Left ventricle myocardium inferior (tissue), 1 donor: ENCODE data around the gene NDUFV1. TPM values are rescaled to one million over a fixed set of nuclear protein-coding genes. Genes with fewer than 3 reads are reported as not detected.
A peak's percentile ranks its signal among the peaks of the same experiment; 100 is the strongest.
"Not testable (repeated sequence)": the region's sequence is repeated elsewhere in the genome, so short reads cannot be mapped to it uniquely, and the experiment has no call there.

Experiments used
- DNase-seq: peaks from one replicate; pipeline ENCODE4 v3.0.0-alpha.2; 2020
- H3K27ac ChIP-seq: fragments of 200-600 bp; replicated peaks from 2 replicates; pipeline ENCODE4 v1.8.0; 2021
- H3K27me3 ChIP-seq: fragments of 200-600 bp; 2 replicates; pipeline ENCODE4 v1.8.0; 2021; ENCODE audit warnings: low read depth
- H3K36me3 ChIP-seq: fragments of 200-600 bp; 2 replicates; pipeline ENCODE4 v1.8.0; 2021
- H3K4me1 ChIP-seq: fragments of 200-600 bp; 2 replicates; pipeline ENCODE4 v1.8.0; 2021
- H3K4me3 ChIP-seq: fragments of 200-600 bp; 2 replicates; pipeline ENCODE4 v1.8.0; 2021; ENCODE audit warnings: mild to moderate bottlenecking, moderate library complexity
- H3K9me3 ChIP-seq: fragments of 200-600 bp; replicated peaks from 2 replicates; pipeline ENCODE4 v1.8.0; 2021
- intact Hi-C: fragments of 100-400 bp; cut with micrococcal nuclease; formaldehyde crosslinking; loops from one replicate; pipeline ENCODE4 v1.11.0; 2022
- total RNA-seq: library from RNA; stranded (reverse); fragmentation: NEBNext Ultra II Directional; extraction: Animal tissue kit (Norgen Biotek cat#: 25700); gene quantifications from one replicate; pipeline ENCODE4 v1.2.1, GENCODE V29; 2021
- TF ChIP-seq, protein P1 (sequence below): fragments of 200-600 bp; IDR thresholded peaks from 2 replicates; pipeline ENCODE4 v1.8.0; 2021; ENCODE audit warnings: antibody characterized with exemption, mild to moderate bottlenecking, borderline replicate concordance
- donor health status: DM: no; HTN: yes; CAD: no; lungs with severe emphysema.

Gene NDUFV1
- total RNA-seq, 1 donor from 2014 or later = 640 TPM

DNA sequence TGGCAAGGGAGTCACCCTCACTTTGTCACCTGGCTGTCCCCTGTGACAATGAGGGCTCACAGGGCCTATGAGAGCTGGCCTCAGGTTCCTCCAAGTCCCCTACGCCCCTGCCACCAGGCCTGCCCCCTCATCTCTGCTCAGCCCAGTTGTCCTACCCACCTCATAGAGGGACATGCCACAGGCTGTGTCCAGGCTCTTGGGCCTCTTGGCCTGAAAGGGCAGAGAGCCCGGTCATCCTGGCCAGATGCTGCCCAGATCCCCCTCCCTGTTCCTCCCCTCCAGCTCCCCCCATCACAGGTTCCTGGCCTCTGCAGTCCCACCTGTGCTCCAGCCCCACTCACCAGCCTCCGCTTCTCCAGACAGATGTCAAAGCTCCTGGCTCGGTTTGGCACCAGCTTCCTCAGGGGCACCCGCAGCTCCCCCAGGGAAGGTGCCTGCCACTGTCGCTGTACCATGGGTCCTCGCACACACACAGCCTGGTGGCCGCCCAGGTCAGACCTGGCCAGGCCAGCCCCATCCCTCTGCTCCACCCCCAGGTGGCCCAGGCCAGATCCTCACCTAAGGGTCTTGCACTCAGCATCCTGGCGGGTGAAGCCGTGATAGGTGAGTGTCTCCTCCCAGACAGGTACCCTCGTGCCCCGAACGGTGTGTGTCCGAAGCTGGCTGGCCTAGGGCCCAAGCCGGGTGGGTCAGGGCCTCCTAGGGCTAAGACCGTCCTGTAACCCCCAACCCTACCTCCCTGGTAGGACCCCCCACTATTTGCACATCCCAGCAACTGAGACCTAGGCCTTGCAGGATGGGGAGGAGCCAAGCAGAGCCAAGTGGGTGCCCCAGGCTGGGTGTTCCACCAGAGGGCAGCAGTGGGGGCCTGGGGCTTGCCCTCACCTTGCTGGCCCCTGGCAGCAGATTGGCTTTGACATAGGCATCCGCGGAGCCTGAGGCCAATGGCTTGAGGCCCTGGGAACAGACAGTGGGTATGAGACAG is 8.3 kb downstream of the NDUFV1 start:
- no peak for DNase-seq
- Histone ChIP-seq H3K4me3 (peak overlapping the region; percentile 61), H3K9me3 (no peaks in the 10 kb centered on the region), H3K4me1 (peaks cover 47% of the 10 kb centered on the region), H3K27ac (peak overlapping the region; percentile 72), H3K27me3 (peaks cover 19% of the 10 kb centered on the region), H3K36me3 (peaks cover 33% of the 10 kb centered on the region)
- TF ChIP-seq, protein P1, sequence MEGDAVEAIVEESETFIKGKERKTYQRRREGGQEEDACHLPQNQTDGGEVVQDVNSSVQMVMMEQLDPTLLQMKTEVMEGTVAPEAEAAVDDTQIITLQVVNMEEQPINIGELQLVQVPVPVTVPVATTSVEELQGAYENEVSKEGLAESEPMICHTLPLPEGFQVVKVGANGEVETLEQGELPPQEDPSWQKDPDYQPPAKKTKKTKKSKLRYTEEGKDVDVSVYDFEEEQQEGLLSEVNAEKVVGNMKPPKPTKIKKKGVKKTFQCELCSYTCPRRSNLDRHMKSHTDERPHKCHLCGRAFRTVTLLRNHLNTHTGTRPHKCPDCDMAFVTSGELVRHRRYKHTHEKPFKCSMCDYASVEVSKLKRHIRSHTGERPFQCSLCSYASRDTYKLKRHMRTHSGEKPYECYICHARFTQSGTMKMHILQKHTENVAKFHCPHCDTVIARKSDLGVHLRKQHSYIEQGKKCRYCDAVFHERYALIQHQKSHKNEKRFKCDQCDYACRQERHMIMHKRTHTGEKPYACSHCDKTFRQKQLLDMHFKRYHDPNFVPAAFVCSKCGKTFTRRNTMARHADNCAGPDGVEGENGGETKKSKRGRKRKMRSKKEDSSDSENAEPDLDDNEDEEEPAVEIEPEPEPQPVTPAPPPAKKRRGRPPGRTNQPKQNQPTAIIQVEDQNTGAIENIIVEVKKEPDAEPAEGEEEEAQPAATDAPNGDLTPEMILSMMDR = peak; percentile 58
- intact Hi-C loops = no loop called here

DNA sequence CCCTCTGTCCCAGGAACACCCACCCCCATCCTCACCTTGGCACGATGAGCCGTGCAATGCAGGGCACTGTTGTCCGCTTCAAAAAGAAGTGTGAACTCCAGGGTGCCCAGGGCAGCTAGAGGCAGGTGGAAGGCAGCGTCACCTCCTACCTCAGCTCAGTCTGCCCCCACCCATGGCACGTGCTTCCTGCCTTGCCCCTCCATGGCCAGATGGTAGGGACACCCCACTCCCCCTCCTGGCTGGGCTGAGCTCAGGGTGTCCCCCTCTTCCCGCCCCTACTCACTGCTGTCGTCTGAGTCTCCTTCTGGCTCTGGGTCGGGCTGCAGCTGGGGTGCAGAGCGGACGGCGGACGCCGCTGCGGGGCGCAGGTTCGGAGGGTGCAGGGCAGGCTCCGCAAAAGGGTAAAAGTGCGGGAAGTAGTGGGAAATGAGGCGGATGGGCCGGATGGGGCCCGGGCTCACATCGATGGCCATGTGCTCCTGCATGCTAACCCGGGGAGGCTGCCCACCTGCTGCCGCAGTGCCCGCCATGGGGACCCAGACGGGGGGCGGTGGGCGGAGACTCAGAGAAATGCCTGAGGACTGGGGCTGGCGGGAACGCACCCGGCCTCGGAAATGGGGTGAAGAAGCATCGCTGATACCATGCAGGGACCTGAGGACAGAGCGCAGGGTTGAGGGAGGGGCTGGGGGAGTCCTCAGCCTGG is 9.1 kb downstream of the NDUFV1 start:
- Histone ChIP-seq H3K9me3 (no peaks in the 10 kb centered on the region), H3K4me1 (peaks cover 42% of the 10 kb centered on the region), H3K27me3 (peaks cover 19% of the 10 kb centered on the region), H3K36me3 (peaks cover 24% of the 10 kb centered on the region), H3K4me3 (no peak overlapping the region), H3K27ac (peak overlapping the region; percentile 72)
- no peak for DNase-seq
- TF ChIP-seq, protein P1 = no peak
- intact Hi-C loops = no loop called here

DNA sequence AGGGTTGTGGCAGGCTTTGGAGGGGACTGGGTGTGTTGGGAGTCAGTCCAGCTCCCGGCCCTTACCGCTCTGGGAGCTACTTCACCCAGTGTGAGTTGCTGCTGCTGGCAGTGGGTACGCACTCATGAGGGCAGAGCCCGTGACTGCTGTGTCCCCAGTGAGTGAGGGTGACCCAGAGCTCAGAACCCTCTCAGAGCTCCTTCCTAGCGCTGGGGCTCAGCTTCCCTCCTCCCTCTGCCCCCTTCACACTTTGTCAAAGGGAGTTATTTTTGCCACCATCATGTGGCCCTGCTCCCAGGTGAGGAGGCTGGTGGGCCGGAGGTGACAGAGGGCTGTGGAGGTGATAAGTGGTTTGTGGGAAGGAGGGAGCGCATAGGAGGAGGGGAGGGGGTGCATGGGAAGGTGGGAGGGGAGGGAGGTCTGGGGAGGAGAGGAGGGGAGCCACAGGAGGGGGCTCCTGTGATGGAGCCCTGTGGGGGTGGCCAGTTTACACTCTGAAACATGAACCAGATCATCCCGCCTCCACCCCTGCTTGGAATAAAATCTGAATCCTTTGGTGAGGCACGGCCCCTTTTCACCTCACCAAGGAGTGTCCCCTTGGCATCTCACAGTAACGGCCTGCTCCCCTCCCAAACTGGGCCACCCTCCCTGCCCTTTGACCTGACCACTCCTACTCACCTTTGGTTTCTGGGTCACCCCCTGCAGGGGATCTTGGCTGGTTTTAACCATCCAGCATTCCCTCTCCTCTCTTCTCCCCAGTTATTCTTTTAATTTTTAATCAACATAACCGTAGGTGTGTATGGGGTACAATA is 9.9 kb downstream of the NDUFV1 start:
- Histone ChIP-seq H3K36me3 (peaks cover 16% of the 10 kb centered on the region), H3K27ac (peak overlapping the region; percentile 72), H3K27me3 (peaks cover 19% of the 10 kb centered on the region), H3K4me1 (peaks cover 42% of the 10 kb centered on the region), H3K4me3 (no peak overlapping the region), H3K9me3 (no peaks in the 10 kb centered on the region)
- intact Hi-C loops = no loop called here
- no peak for DNase-seq
- TF ChIP-seq, protein P1 = no peak

DNA sequence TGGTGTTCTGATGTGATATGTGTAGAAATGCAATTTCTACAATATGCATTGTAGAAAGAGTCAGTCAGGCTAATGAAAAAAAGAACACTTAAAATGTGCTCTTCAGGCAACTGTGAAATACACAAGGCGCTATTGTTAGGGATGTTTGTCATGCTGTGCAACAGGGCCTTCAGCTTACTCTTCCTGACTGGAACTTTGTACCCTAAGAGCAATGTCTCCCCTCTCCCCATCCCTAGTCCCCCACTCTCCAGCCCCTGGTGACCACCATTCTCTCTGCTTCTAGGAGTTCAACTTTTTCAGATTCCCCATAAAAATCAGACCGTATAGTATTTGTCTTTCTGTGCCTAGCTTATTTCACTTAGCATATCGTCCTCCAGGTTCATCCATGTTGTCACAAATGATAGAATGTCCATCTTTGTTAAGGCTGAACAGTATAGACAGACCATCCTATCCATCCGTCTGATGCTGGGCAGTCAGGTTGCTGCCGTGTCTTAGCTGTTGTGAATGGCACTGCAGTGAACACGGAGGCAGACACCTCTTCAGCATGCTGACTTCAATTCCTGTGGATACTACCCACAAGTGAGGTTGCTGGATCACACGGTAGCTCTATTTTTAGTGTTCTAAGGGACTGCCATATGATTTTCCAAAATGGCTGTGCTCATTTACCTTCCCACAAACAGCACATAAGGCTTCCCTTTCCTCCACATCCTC is 10.7 kb downstream of the NDUFV1 start:
- Histone ChIP-seq H3K27me3 (peaks cover 19% of the 10 kb centered on the region), H3K36me3 (peaks cover 9% of the 10 kb centered on the region), H3K9me3 (no peaks in the 10 kb centered on the region), H3K4me1 (peaks cover 42% of the 10 kb centered on the region), H3K27ac (peak overlapping the region; percentile 72), H3K4me3 (no peak overlapping the region)
- TF ChIP-seq, protein P1 = no peak
- intact Hi-C loops = no loop called here
- DNase-seq = no peak

DNA sequence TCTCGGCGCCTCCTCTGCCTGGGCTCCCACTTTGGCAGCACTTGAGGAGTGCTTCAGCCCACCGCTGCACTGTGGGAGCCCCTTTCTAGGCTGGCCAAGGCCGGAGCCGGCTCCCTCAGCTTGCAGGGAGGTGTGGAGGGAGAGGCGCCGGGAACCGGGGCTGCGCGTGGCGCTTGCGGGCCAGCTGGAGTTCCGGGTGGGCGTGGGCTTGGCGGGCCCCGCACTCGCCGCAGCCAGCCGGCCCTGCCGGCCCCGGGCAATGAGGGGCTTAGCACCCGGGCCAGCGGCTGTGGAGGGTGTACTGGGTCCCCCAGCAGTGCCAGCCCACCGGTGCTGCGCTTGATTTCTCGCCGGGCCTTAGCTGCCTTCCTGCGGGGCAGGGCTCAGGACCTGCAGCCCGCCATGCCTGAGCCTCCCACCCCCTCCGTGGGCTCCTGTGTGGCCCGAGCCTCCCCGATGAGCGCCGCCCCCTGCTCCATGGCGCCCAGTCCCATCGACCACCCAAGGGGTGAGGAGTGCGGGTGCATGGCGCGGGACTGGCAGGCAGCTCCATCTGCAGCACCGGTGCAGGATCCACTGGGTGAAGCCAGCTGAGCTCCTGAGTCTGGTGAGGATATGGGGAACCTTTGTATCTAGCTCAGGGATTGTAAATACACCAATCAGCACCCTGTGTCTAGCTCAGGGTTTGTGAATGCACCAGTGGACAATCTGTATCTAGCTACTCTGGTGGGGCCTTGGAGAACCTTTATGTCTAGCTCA is 12.3 kb downstream of the NDUFV1 start:
- H3K27ac ChIP-seq, H3K36me3 ChIP-seq, intact Hi-C loops, H3K4me3 ChIP-seq, H3K9me3 ChIP-seq, DNase-seq: not testable (repeated sequence)
- H3K27me3 ChIP-seq = peaks cover 19% of the 10 kb centered on the region
- peaks cover 36% of the 10 kb centered on the region for H3K4me1 ChIP-seq

DNA sequence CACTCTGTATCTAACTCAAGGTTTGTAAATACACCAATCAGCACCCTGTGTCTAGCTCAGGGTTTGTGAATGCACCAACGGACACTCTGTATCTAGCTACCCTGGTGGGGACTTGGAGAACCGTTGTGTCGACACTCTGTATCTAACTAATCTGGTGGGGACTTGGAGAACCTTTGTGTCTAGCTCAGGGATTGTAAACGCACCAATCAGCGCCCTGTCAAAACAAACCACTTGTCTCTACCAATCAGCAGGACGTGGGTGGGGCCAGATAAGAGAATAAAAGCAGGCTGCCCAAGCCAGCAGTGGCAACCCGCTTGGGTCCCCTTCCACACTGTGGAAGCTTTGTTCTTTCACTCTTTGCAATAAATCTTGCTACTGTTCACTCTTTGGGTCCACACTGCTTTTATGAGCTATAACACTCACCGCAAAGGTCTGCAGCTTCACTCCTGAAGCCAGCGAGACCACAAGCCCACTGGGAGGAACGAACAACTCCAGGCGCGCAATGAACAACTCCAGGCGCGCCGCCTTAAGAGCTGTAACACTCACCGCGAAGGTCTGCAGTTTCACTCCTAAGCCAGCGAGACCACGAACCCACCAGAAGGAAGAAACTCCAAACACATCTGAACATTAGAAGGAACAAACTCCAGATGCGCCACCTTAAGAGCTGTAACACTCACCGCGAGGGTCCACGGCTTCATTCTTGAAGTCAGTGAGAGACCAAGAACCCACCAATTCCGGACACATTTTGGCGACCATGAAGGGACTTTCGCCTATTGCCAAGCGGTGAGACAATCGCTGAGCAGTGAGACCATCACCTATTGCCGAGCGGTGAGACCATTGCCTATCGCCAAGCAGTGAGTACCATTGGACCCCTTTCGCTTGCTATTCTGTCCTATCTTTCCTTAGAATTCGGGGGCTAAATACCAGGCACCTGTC is 13.2 kb downstream of the NDUFV1 start:
- H3K9me3 ChIP-seq, H3K27ac ChIP-seq, H3K4me3 ChIP-seq, DNase-seq, H3K36me3 ChIP-seq, intact Hi-C loops: not testable (repeated sequence)
- Histone ChIP-seq H3K4me1 (peaks cover 27% of the 10 kb centered on the region), H3K27me3 (peaks cover 15% of the 10 kb centered on the region)

DNA sequence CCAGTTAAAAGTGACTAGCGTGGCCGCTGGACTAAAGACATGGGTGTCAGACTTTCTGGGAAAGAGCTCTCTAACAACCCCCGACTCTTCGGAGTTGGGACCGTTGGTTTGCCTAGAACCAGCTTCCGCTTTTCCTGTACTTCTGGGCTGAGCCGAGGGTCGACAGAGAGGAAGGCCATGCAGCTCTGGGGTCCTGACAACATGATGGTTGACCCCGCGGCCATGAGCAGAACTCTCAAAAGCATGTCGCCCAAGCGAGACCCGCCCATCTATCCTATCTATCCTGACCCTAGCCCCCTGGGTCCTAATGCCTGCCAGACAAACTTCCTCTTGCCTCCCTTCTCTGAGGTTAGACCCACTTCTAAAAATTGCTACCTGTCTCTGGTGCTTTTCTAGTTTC is 13.9 kb downstream of the NDUFV1 start:
- not testable (repeated sequence) for H3K27ac ChIP-seq

More for the DNA sequence above, 13.9 kb downstream of the NDUFV1 start:
- H3K36me3 ChIP-seq, H3K27me3 ChIP-seq, intact Hi-C loops, H3K4me3 ChIP-seq, H3K9me3 ChIP-seq, DNase-seq: not testable (repeated sequence)
- H3K4me1 ChIP-seq = peaks cover 21% of the 10 kb centered on the region
